Testis (tissue), 3 donors: Measurements from ENCODE around the gene ARID3A. TPM values are rescaled to one million over a fixed set of nuclear protein-coding genes. Genes with fewer than 3 reads are reported as not detected.

ENCODE experiments used
- DNase-seq: peaks from one replicate; pipeline ENCODE4 v3.0.0-alpha.2; 2019
- H3K27ac ChIP-seq, 2 donors: fragments of 200-600 bp; sonication (generic); one replicate each; pipeline ENCODE4 v1.5.1; 2019
- H3K27me3 ChIP-seq: fragments of 200-600 bp; sonication (generic); one replicate; pipeline ENCODE4 v1.5.1; 2019
- H3K36me3 ChIP-seq: fragments of 200-600 bp; sonication (generic); one replicate; pipeline ENCODE4 v1.5.1; 2017; ENCODE audit warnings: low read depth; ENCODE audit errors: missing control alignments
- H3K4me1 ChIP-seq: fragments of 200-600 bp; sonication (generic); one replicate; pipeline ENCODE4 v1.5.1; 2019
- H3K4me3 ChIP-seq, 2 donors: fragments of 200-600 bp; sonication (generic); one replicate each; pipeline ENCODE4 v1.5.1; 2017 to 2019
- H3K9me3 ChIP-seq: fragments of 200-600 bp; sonication (generic); one replicate; pipeline ENCODE4 v1.5.1; 2017
- POLR2A ChIP-seq: fragments of 450-650 bp; IDR thresholded peaks from one replicate; pipeline ENCODE4 v1.6.1; 2017; ENCODE audit warnings: antibody characterized with exemption, mild to moderate bottlenecking, moderate library complexity
- WGBS, 2 donors: methylation state at CpG; one replicate each; pipeline ENCODE4 v1.1.5; 2018; 5-methylcytosine and 5-hydroxymethylcytosine counted together
- intact Hi-C: fragments of 100-400 bp; cut with DNase I; formaldehyde crosslinking; loops from one replicate; pipeline ENCODE4 v1.15.1; 2023; ENCODE audit warnings: low total_unique reads
- polyA plus RNA-seq: library from polyadenylated mRNA; stranded (reverse); fragments of 350-450 nt; fragmentation: Illumina TruSeq; extraction: RNeasy Lipid Tissue Mini Kit (QIAGEN cat#74804); gene quantifications from one replicate; pipeline ENCODE4 v1.2.3, GENCODE V29; 2014; ENCODE audit warnings: low read depth, low replicate concordance; ENCODE audit not compliant: insufficient read depth
- total RNA-seq, 2 donors: library from RNA; depleted of rRNA; stranded (reverse); fragments of >200 nt; gene quantifications; one replicate each; pipeline ENCODE4 v1.2.3, GENCODE V29; 2016
- TF ChIP-seq, protein P1 (sequence below), 3 experiments: fragments of 450-650 bp in 2 of 3; fragments of 200-600 bp in 1 of 3; sonication (generic) in 1 of 3; IDR thresholded peaks; one replicate each; pipeline ENCODE4 v1.5.1; 2016 to 2019; ENCODE audit warnings: antibody characterized with exemption in 3 of 3, mild to moderate bottlenecking in 2 of 3, moderate library complexity in 1 of 3

Gene ARID3A
- total and polyA plus RNA-seq, 3 donors from 2014 or later: 15.3 to 38.2 (median 26.5) TPM

DNA sequence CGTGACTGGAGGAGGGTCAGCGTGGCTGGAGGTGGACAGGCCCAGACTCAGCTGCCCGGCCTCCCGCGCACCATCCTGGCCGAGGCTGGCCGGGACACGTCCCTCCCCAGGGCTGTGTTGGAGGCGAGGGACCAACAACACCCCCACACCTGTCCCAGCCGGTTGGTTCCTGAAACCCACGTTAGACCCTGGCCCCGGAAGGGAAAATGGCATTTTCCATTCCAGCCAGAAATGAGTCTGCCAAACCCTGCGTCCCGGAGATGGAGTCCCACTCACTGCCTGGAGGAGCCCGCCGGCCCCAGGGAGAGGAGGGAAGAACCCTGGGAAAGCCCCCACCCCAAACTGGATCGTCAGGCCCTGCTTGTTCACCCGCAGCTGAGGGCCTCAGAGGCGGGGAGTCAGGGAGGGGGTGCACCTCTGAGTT lies 53.5 kb downstream of the ARID3A start:
- TF ChIP-seq POLR2A: no peak
- Histone ChIP-seq H3K36me3 (no peaks in the 10 kb centered on the region), H3K4me3 (no peak overlapping the region), H3K27ac (no peak overlapping the region), H3K9me3 (no peaks in the 10 kb centered on the region), H3K4me1 (peaks cover 5% of the 10 kb centered on the region), H3K27me3 (no peaks in the 10 kb centered on the region)
- intact Hi-C loops: no loop called here
- DNase-seq: no peak
- WGBS, 2 donors: 75 to 100% methylated on average over 4 to 19 of the region's 19 CpGs

DNA sequence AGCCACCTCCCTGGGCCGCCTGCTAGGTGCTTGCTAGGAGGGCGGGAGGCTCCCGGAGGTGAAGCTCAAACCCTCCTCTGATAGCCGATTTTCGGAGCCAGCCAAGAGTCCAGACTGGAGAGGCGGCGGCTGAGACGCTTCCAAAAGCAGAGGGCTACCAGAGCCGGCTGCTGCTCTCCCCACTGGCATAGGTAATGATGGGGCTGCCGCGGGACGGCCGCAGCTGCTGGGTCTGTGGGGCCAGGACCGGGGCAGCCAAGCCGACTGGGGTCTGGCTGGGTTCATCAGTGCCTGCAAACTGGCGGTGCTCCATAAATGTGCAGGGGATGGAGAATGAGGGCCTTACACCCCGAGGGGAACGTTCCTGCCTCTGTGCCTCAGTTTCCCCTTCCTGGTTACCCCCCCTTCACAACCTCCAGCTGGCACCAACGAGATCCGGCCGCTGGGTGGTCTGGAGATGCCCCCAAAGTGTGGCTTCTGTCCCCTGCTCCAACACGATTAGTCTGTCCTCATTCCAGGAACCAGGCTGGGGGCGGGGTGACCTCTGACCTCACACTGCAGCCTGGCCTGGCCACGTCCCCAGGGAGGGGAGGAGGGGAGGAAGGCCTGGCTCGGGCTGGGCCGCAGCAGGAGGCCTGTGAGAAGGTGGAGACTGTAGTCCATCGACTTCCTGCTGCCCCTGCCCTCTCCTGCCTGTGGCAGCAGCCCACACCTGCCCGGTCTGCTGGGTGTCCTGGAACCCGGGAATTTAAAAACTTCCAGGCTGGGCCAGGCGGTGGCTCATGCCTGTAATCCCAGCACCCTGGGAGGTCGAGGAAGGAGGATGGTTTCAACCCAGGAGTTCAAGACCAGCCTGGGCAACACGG lies 54.5 kb downstream of the ARID3A start:
- Histone ChIP-seq H3K4me3 (no peak overlapping the region), H3K9me3 (no peaks in the 10 kb centered on the region), H3K27ac (no peak overlapping the region), H3K4me1 (peaks cover 5% of the 10 kb centered on the region), H3K36me3 (no peaks in the 10 kb centered on the region), H3K27me3 (no peaks in the 10 kb centered on the region)
- no peak for TF ChIP-seq POLR2A
- TF ChIP-seq, protein P1, sequence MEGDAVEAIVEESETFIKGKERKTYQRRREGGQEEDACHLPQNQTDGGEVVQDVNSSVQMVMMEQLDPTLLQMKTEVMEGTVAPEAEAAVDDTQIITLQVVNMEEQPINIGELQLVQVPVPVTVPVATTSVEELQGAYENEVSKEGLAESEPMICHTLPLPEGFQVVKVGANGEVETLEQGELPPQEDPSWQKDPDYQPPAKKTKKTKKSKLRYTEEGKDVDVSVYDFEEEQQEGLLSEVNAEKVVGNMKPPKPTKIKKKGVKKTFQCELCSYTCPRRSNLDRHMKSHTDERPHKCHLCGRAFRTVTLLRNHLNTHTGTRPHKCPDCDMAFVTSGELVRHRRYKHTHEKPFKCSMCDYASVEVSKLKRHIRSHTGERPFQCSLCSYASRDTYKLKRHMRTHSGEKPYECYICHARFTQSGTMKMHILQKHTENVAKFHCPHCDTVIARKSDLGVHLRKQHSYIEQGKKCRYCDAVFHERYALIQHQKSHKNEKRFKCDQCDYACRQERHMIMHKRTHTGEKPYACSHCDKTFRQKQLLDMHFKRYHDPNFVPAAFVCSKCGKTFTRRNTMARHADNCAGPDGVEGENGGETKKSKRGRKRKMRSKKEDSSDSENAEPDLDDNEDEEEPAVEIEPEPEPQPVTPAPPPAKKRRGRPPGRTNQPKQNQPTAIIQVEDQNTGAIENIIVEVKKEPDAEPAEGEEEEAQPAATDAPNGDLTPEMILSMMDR (IDR thresholded peaks at IDR 0.05): no peak
- WGBS, 2 donors: 55 to 56% methylated on average over 18 to 25 of the region's 32 CpGs
- DNase-seq: no peak
- intact Hi-C loops: loop anchor here (5.0 kb wide), 1 partner anchor 53 kb away; the partner anchor contains the start of gene ARID3A

DNA sequence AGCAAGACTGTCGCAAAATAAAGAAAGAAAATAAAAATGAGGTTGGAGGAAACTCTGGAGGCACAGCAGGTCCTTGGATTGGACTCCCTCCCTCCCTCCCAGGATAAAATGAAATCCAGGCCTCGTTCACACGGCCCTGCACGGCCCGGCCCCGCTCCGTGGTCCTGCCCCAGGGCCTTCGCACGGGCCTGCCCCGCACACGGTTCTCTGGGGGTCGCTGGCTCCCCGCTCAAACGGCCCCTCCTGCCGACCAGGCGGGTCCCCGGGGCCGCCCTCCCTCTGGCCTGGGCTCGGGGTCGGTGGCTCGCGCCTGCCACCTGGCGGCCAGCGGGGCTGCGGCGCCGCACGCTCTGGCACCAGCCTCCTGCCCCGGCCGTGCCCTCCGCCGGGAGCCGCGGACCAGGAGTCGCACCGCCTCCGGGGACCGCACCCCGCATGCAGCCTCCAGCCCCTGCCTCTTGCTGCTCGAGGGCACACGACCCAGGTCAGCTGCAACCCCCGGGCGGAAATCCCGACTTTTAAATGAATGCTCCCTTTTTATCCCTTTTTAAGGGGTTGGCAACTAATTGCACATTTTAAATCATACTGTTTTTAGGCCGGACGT lies 56.8 kb downstream of the ARID3A start:
- Histone ChIP-seq H3K4me1 (peaks cover 5% of the 10 kb centered on the region), H3K27me3 (no peaks in the 10 kb centered on the region), H3K9me3 (no peaks in the 10 kb centered on the region), H3K4me3 (peak overlapping the region; percentile 12 to 45), H3K36me3 (no peaks in the 10 kb centered on the region), H3K27ac (no peak overlapping the region)
- peak; percentile 73 for DNase-seq
- intact Hi-C loops: loop anchor here (5.0 kb wide), 1 partner anchor 55 kb away; the partner anchor contains the start of gene ARID3A
- WGBS, 2 donors: 0 to 1% methylated on average over 24 to 46 of the region's 46 CpGs
- TF ChIP-seq, protein P1 (IDR thresholded peaks at IDR 0.05): peak; percentile 95 to 98 (median 98)
- no peak for TF ChIP-seq POLR2A

DNA sequence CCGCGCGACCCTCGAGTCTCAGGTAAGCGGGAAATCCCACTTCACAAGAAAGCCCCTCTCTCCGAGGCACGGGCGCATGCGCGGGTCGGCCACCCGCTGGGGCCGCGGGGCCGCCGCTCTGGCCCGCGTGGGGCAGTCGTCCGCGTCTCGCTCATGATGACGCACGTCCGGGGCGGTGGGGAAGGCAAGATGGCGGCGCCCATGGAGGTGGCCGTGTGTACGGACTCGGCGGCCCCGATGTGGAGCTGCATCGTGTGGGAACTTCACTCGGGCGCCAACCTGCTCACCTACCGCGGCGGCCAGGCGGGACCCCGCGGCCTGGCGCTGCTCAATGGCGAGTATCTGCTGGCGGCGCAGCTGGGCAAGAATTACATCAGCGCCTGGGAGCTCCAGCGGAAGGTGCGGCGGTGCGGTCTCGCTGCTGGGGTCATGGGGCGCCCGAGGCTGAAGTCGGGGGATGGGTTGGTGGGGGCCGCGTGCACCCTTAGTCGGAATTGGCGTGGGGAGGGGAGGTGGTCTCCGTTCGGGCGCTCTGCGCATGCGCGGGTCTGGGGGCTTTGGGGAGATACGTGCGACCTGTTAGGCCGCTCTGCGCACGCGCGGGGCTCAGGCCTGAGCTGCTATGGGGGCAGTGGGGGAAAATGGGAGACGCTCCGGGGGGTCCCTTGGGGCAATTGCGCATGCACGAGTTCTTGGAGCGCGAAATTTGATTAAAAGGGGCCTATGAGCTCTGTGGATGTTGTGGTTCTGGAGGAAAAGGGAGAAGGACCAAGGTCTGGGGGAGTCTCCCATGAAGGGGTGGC lies 58.5 kb downstream of the ARID3A start, which contains the start of gene WDR18:
TSS of gene WDR18 (plus strand) at position 181 of the 803 bp plus-strand sequence. CDS start at position 190, 9 bp downstream.
- H3K4me1 ChIP-seq: peaks cover 5% of the 10 kb centered on the region
- no peaks in the 10 kb centered on the region for H3K36me3 ChIP-seq
- intact Hi-C loops: loop anchor here (5.0 kb wide), 1 partner anchor 57 kb away; the partner anchor contains the start of gene ARID3A
- WGBS, 2 donors: 1% methylated on average over 31 to 73 of the region's 78 CpGs
- no peaks in the 10 kb centered on the region for H3K9me3 ChIP-seq
- TF ChIP-seq POLR2A: no peak
- TF ChIP-seq, protein P1 (IDR thresholded peaks at IDR 0.05): peak in 2 of 3 experiments; percentile 16 to 47
- H3K27me3 ChIP-seq: no peaks in the 10 kb centered on the region
- peak within 1 kb of the TSS; percentile 90 to 100 for H3K4me3 ChIP-seq
- peak; percentile 96 for DNase-seq
- peak within 1 kb of the TSS; percentile 76 to 96 for H3K27ac ChIP-seq
